AG08396 (cell line): ENCODE results near the gene RBKS.

Source experiments
- DNase-seq: peaks from one replicate; pipeline ENCODE4 v3.0.0; 2012; ENCODE audit warnings: low spot score, mixed read lengths

The RBKS gene

GRCh38 chr2:27831279-27832050 lies 58.7 kb downstream of the RBKS start:
- no peak for DNase-seq

GRCh38 chr2:27830656-27831055 lies 59.5 kb downstream of the RBKS start:
- DNase-seq, result no peak

- no peak for DNase-seq
Measured at GRCh38 chr2:27829791-27830190, 60.4 kb downstream of the RBKS start.

GRCh38 chr2:27828305-27828704 lies 61.9 kb downstream of the RBKS start:
- DNase-seq, result no peak

GRCh38 chr2:27824401-27824800 lies 65.8 kb downstream of the RBKS start:
- DNase-seq, result no peak

- DNase-seq, result no peak
Measured at GRCh38 chr2:27823569-27823968, 66.6 kb downstream of the RBKS start.

GRCh38 chr2:27823135-27823534 lies 67.1 kb downstream of the RBKS start:
- DNase-seq, result no peak

- no peak for DNase-seq
Measured at GRCh38 chr2:27822049-27822448, 68.1 kb downstream of the RBKS start.

GRCh38 chr2:27815860-27816438 lies 74.2 kb downstream of the RBKS start:
- DNase-seq, result no peak

GRCh38 chr2:27814758-27815157 lies 75.4 kb downstream of the RBKS start:
- DNase-seq, result no peak

GRCh38 chr2:27811768-27812167 lies 78.4 kb downstream of the RBKS start:
- no peak for DNase-seq

- DNase-seq, result no peak
Measured at GRCh38 chr2:27810455-27810854, 79.7 kb downstream of the RBKS start.

- peak; percentile 26 for DNase-seq
Measured at GRCh38 chr2:27809761-27810241, 80.4 kb downstream of the RBKS start.

- DNase-seq, result no peak
Measured at GRCh38 chr2:27808984-27809383, 81.2 kb downstream of the RBKS start.

GRCh38 chr2:27808418-27808817 lies 81.8 kb downstream of the RBKS start:
- no peak for DNase-seq

GRCh38 chr2:27807476-27807875 lies 82.7 kb downstream of the RBKS start:
- no peak for DNase-seq

- DNase-seq, result no peak
Measured at GRCh38 chr2:27806311-27807059, 83.7 kb downstream of the RBKS start.

GRCh38 chr2:27805180-27805579 lies 85.0 kb downstream of the RBKS start:
- no peak for DNase-seq

- no peak for DNase-seq
Measured at GRCh38 chr2:27804146-27804545, 86.0 kb downstream of the RBKS start.

- DNase-seq, result no peak
Measured at GRCh38 chr2:27803046-27803445, 87.1 kb downstream of the RBKS start.

- DNase-seq, result no peak
Measured at GRCh38 chr2:27802547-27802946, 87.6 kb downstream of the RBKS start.

- DNase-seq, result no peak
Measured at GRCh38 chr2:27800856-27801255, 89.3 kb downstream of the RBKS start.

- peak; percentile 65 for DNase-seq
Measured at GRCh38 chr2:27799646-27800010, 90.6 kb downstream of the RBKS start.
